Stimulated activated naive CD4-positive, alpha-beta T cell (primary cell): ENCODE measurements around the gene IMP4.

Experiments used
- DNase-seq, 6 experiments: peaks; one replicate each; lab custom pipeline; 2025; lab: John Stamatoyannopoulos, UW

The IMP4 gene

GRCh38 chr2:130378206-130378897 is 35.7 kb downstream of the IMP4 start:
- DNase-seq, result no peak

- DNase-seq, result no peak
These were observed 36.2 kb downstream of the IMP4 start for GRCh38 chr2:130378898-130379214.

GRCh38 chr2:130380096-130380934 is 37.6 kb downstream of the IMP4 start:
- DNase-seq, result no peak

- no peak for DNase-seq
These were observed 38.4 kb downstream of the IMP4 start for GRCh38 chr2:130381145-130381544.

- DNase-seq, result no peak
These were observed 38.9 kb downstream of the IMP4 start for GRCh38 chr2:130381619-130382018.

- no peak for DNase-seq
These were observed 39.7 kb downstream of the IMP4 start for GRCh38 chr2:130382313-130382917.

- no peak for DNase-seq
These were observed 43.0 kb downstream of the IMP4 start for GRCh38 chr2:130385709-130386108.

GRCh38 chr2:130387071-130387400 is 44.3 kb downstream of the IMP4 start:
- DNase-seq, result no peak

- no peak for DNase-seq
These were observed 45.1 kb downstream of the IMP4 start for GRCh38 chr2:130387804-130388203.

- no peak for DNase-seq
These were observed 45.7 kb downstream of the IMP4 start for GRCh38 chr2:130388221-130388907.

GRCh38 chr2:130389358-130389757 is 46.7 kb downstream of the IMP4 start:
- no peak for DNase-seq

GRCh38 chr2:130389783-130390182 is 47.1 kb downstream of the IMP4 start:
- DNase-seq, result no peak

GRCh38 chr2:130390460-130391057 is 47.9 kb downstream of the IMP4 start:
- DNase-seq, result no peak

- peak; percentile 31 to 50 (median 44) for DNase-seq
These were observed 48.6 kb downstream of the IMP4 start for GRCh38 chr2:130391058-130391871.

GRCh38 chr2:130391872-130392670 is 49.4 kb downstream of the IMP4 start:
- DNase-seq, result no peak

GRCh38 chr2:130393318-130393910 is 50.7 kb downstream of the IMP4 start:
- no peak for DNase-seq
